H9 (cell line): Measurements from ENCODE around the gene AFAP1L2. TPM values are rescaled to one million over a fixed set of nuclear protein-coding genes. Genes with fewer than 3 reads are reported as not detected.
A peak's percentile ranks its signal among the peaks of the same experiment; 100 is the strongest.

Experiments used
- DNase-seq: peaks from one replicate; pipeline ENCODE4 v3.0.0-alpha.2; 2017
- H2AFZ ChIP-seq: one replicate; pipeline ENCODE4 v1.6.1; 2013; ENCODE audit warnings: mild to moderate bottlenecking, low read length, control low read depth, moderate library complexity
- H2AK5ac ChIP-seq: 2 replicates; pipeline ENCODE4 v1.6.1; 2013; ENCODE audit warnings: low read length, control low read depth, mixed read lengths; ENCODE audit not compliant: insufficient read length
- H2BK120ac ChIP-seq: one replicate; pipeline ENCODE4 v1.6.1; 2013; ENCODE audit warnings: low read depth, mild to moderate bottlenecking, low read length, control low read depth, inconsistent platforms; ENCODE audit not compliant: poor library complexity, severe bottlenecking
- H2BK12ac ChIP-seq: 2 replicates; pipeline ENCODE4 v1.6.1; 2013; ENCODE audit warnings: low read length, control low read depth, mixed read lengths, low read depth; ENCODE audit not compliant: insufficient read length
- H2BK15ac ChIP-seq: 2 replicates; pipeline ENCODE4 v1.6.1; 2013; ENCODE audit warnings: low read depth, low read length, control low read depth
- H2BK20ac ChIP-seq: one replicate; pipeline ENCODE4 v1.6.1; 2013; ENCODE audit warnings: low read depth, mild to moderate bottlenecking, low read length, control low read depth, inconsistent platforms; ENCODE audit not compliant: poor library complexity, severe bottlenecking
- H2BK5ac ChIP-seq: 2 replicates; pipeline ENCODE4 v1.6.1; 2013; ENCODE audit warnings: low read length, control low read depth, mixed read lengths; ENCODE audit not compliant: insufficient read length
- H3K14ac ChIP-seq: 2 replicates; pipeline ENCODE4 v1.6.1; 2013; ENCODE audit warnings: low read length, control low read depth; ENCODE audit not compliant: insufficient read depth
- H3K18ac ChIP-seq: 2 replicates; pipeline ENCODE4 v1.6.1; 2013; ENCODE audit warnings: low read depth, mild to moderate bottlenecking, mixed read lengths, low read length, control low read depth; ENCODE audit not compliant: insufficient read length
- H3K23ac ChIP-seq: 2 replicates; pipeline ENCODE4 v1.6.1; 2013; ENCODE audit warnings: low read length, control low read depth, mixed read lengths, low read depth; ENCODE audit not compliant: insufficient read length
- H3K23me2 ChIP-seq: 2 replicates; pipeline ENCODE4 v1.6.1; 2013; ENCODE audit warnings: low read depth, mild to moderate bottlenecking, mixed read lengths, low read length, control low read depth; ENCODE audit not compliant: insufficient read length, poor library complexity, severe bottlenecking
- H3K27ac ChIP-seq: 2 replicates; pipeline ENCODE4 v1.5.1; 2013; ENCODE audit warnings: low read length, control low read depth, mixed read lengths, low read depth; ENCODE audit not compliant: insufficient read length
- H3K27me3 ChIP-seq: 2 replicates; pipeline ENCODE4 v1.6.1; 2013; ENCODE audit warnings: low read length, control low read depth, inconsistent platforms; ENCODE audit not compliant: insufficient read depth
- H3K4ac ChIP-seq: 2 replicates; pipeline ENCODE4 v1.6.1; 2013; ENCODE audit warnings: low read depth, mild to moderate bottlenecking, control low read depth, inconsistent platforms, low read length, moderate library complexity
- H3K4me1 ChIP-seq: 2 replicates; pipeline ENCODE4 v1.6.1; 2013; ENCODE audit warnings: low read length, control low read depth, inconsistent platforms; ENCODE audit not compliant: insufficient read depth
- H3K4me2 ChIP-seq: 2 replicates; pipeline ENCODE4 v1.6.1; 2013; ENCODE audit warnings: low read length, control low read depth, mixed read lengths; ENCODE audit not compliant: insufficient read length, insufficient read depth
- H3K56ac ChIP-seq: 2 replicates; pipeline ENCODE4 v1.6.1; 2013; ENCODE audit warnings: low read depth, mild to moderate bottlenecking, mixed read lengths, low read length, control low read depth; ENCODE audit not compliant: insufficient read length
- H3K79me1 ChIP-seq: 2 replicates; pipeline ENCODE4 v1.6.1; 2013; ENCODE audit warnings: low read depth, mild to moderate bottlenecking, moderate library complexity, low read length, control low read depth, inconsistent platforms; ENCODE audit not compliant: insufficient read depth, poor library complexity, severe bottlenecking
- H3K79me2 ChIP-seq: 2 replicates; pipeline ENCODE4 v1.6.1; 2013; ENCODE audit warnings: low read length, control low read depth, inconsistent platforms; ENCODE audit not compliant: insufficient read depth
- H3K9ac ChIP-seq: 2 replicates; pipeline ENCODE4 v1.6.1; 2013; ENCODE audit warnings: low read length, control low read depth, mixed read lengths; ENCODE audit not compliant: insufficient read length; ENCODE audit errors: extremely low read depth
- H3K9me3 ChIP-seq: one replicate; pipeline ENCODE4 v1.6.1; 2013; ENCODE audit warnings: low read depth, low read length, inconsistent platforms; ENCODE audit not compliant: control insufficient read depth
- H3T11ph ChIP-seq: one replicate; pipeline ENCODE4 v1.6.1; 2013; ENCODE audit warnings: mild to moderate bottlenecking, low read length, control low read depth, inconsistent platforms
- H4K20me1 ChIP-seq: one replicate; pipeline ENCODE4 v1.6.1; 2013; ENCODE audit not compliant: control insufficient read depth, insufficient read length, insufficient read depth
- H4K5ac ChIP-seq: 2 replicates; pipeline ENCODE4 v1.6.1; 2013; ENCODE audit warnings: low read depth, mild to moderate bottlenecking, mixed read lengths, low read length, control low read depth; ENCODE audit not compliant: insufficient read length
- H4K8ac ChIP-seq: replicated peaks from 2 replicates; pipeline ENCODE4 v1.6.1; 2013; ENCODE audit warnings: low read length, control low read depth, mixed read lengths, low read depth; ENCODE audit not compliant: insufficient read length
- H4K91ac ChIP-seq: 2 replicates; pipeline ENCODE4 v1.6.1; 2013; ENCODE audit warnings: low read depth, mild to moderate bottlenecking, moderate library complexity, mixed read lengths, low read length, control low read depth; ENCODE audit not compliant: insufficient read length
- H3K27ac Mint-ChIP-seq, 3 experiments: 2 replicates in 2 of 3; 3 replicates in 1 of 3; pipeline ENCODE4 v1.8.0; 2020 to 2021; ENCODE audit warnings: mixed read lengths in 3 of 3, mild to moderate bottlenecking in 1 of 3, moderate library complexity in 1 of 3
- H3K27me3 Mint-ChIP-seq: 2 replicates; pipeline ENCODE4 v1.8.0; 2021; ENCODE audit warnings: low read depth, mild to moderate bottlenecking, moderate library complexity, mixed read lengths
- H3K36me3 Mint-ChIP-seq, 3 experiments: 2 replicates in 2 of 3; 3 replicates in 1 of 3; pipeline ENCODE4 v1.8.0; 2020 to 2021; ENCODE audit warnings: low read depth in 3 of 3, mixed read lengths in 3 of 3; ENCODE audit not compliant: insufficient read depth in 1 of 3
- H3K4me1 Mint-ChIP-seq, 2 experiments: 2 replicates each; pipeline ENCODE4 v1.8.0; 2020; ENCODE audit warnings: mixed read lengths in 2 of 2
- H3K4me3 Mint-ChIP-seq, 2 experiments: 2 replicates in 1 of 2; 3 replicates in 1 of 2; pipeline ENCODE4 v1.8.0; 2020 to 2021; ENCODE audit warnings: mild to moderate bottlenecking in 2 of 2, mixed read lengths in 2 of 2, moderate library complexity in 1 of 2
- H3K9me3 Mint-ChIP-seq, 2 experiments: 2 replicates in 1 of 2; 3 replicates in 1 of 2; pipeline ENCODE4 v1.8.0; 2020; ENCODE audit warnings: mild to moderate bottlenecking in 2 of 2, mixed read lengths in 2 of 2, moderate library complexity in 1 of 2
- CTCF ChIP-seq: fragments of 200-600 bp; sonication (generic); conservative IDR thresholded peaks from 3 replicates; pipeline ENCODE4 v1.8.0; 2021; ENCODE audit warnings: antibody characterized with exemption, mild to moderate bottlenecking
- WGBS: extraction: QIAGEN DNeasy Blood & Tissue Kit; methylation state at CpG from one replicate; pipeline ENCODE4 v1.1.7; 2013; ENCODE audit warnings: missing lambda C conversion rate, low lambda C conversion rate, mixed read lengths; ENCODE audit not compliant: insufficient read length; ENCODE audit errors: extremely low coverage; 5-methylcytosine and 5-hydroxymethylcytosine counted together
- total RNA-seq: library from RNA; stranded (reverse); gene quantifications from 2 replicates; pipeline ENCODE4 v1.2.1, GENCODE V29; 2021

Gene AFAP1L2
- total RNA-seq, 1 experiment from 2014 or later: 0.77 TPM

DNA sequence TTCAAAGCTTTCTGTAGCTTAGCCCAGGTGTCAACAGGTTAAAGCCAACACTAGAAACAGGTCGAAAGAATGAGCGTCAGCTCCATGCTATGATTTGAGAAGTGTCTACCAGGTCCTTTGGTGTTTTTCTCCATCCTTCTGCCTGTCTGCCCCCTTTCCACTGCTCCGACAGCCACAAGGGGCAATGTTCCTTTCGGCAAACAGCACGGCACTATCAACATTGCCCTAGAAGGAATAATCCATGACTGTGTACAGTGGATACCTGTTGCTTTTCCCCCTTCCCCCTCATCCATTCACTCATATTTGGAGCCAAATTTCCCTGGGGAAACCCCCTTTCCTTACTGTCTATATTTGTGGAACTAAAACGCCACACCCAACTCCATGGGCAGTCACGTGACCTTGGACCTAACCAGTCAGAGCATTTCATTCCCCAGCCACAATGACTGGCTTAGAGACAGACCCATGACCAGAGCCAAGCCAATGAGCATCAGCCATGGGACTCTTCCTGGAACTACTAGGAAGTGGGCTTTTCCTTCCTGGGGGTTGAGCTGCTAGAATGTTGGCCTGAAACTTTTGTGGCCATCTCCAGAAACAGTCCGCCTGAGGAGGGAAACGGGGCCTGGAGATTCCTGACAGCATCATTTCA is 51.5 kb downstream of the AFAP1L2 start:
- Histone ChIP-seq H2AFZ (no peak overlapping the region), H3K18ac (no peak overlapping the region), H3K23me2 (no peaks in the 10 kb centered on the region), H3K27me3 (no peaks in the 10 kb centered on the region), H3T11ph (no peak overlapping the region), H2BK120ac (no peak overlapping the region), H3K14ac (no peak overlapping the region), H4K5ac (no peak overlapping the region), H2BK20ac (no peak overlapping the region), H3K4ac (no peak overlapping the region), H4K91ac (no peak overlapping the region), H2BK15ac (no peak overlapping the region), H2BK12ac (no peak overlapping the region), H4K8ac (no peak overlapping the region), H3K9ac (no peak overlapping the region), H3K56ac (no peak overlapping the region), H3K9me3 (no peaks in the 10 kb centered on the region), H3K27ac (no peak overlapping the region), H3K79me1 (no peaks in the 10 kb centered on the region), H2AK5ac (no peak overlapping the region), H4K20me1 (no peaks in the 10 kb centered on the region), H3K23ac (no peak overlapping the region), H3K79me2 (no peaks in the 10 kb centered on the region), H2BK5ac (no peak overlapping the region), H3K4me2 (no peak overlapping the region), H3K4me1 (no peaks in the 10 kb centered on the region; the same call in 1 of the 2 replicates)
- TF ChIP-seq CTCF: peak; percentile 44; the same call in 2 of the 3 replicates
- Mint-ChIP-seq H3K4me3 (no peak overlapping the region), H3K36me3 (no peaks in the 10 kb centered on the region), H3K4me1 (peaks cover 17 to 25% of the 10 kb centered on the region in 2 experiments), H3K27me3 (peaks cover 4% of the 10 kb centered on the region), H3K9me3 (no peaks in the 10 kb centered on the region), H3K27ac (no peak overlapping the region)
- DNase-seq: no peak
- no CpG with 5 or more reads among the region's 9 CpGs for WGBS
